Brain microvascular endothelial cell (primary cell): ENCODE data around the gene CIB1.
A peak's percentile ranks its signal among the peaks of the same experiment; 100 is the strongest.

ENCODE experiments used
- DNase-seq: peaks from one replicate; pipeline ENCODE4 v3.0.0-alpha.2; 2020
- H3K27ac ChIP-seq: fragments of 250-450 bp; sonication (Bioruptor Pico); 2 replicates; pipeline ENCODE4 v1.5.1; 2020; ENCODE audit warnings: mild to moderate bottlenecking, moderate library complexity
- H3K27me3 ChIP-seq: fragments of 250-450 bp; sonication (Bioruptor Pico); replicated peaks from 2 replicates; pipeline ENCODE4 v1.5.1; 2020; ENCODE audit warnings: mild to moderate bottlenecking
- H3K36me3 ChIP-seq: fragments of 250-450 bp; sonication (Bioruptor Pico); replicated peaks from 2 replicates; pipeline ENCODE4 v1.5.1; 2020; ENCODE audit warnings: mild to moderate bottlenecking
- H3K4me3 ChIP-seq: 2 replicates; pipeline ENCODE4 v1.5.1; 2011; ENCODE audit warnings: low read depth, mild to moderate bottlenecking, control low read depth, low read length, moderate library complexity
- CTCF ChIP-seq: IDR thresholded peaks from 2 replicates; pipeline ENCODE4 v1.5.1; 2011; ENCODE audit warnings: low read depth, mild to moderate bottlenecking, moderate library complexity, low read length, control low read depth, inconsistent platforms; ENCODE audit errors: missing control alignments
- in situ Hi-C: cut with HindIII; loops from 2 replicates; pipeline ENCODE4 v1.10.0; 2017; ENCODE audit warnings: low sequenced_read_pairs, low pct_ligation_motif_present

The CIB1 gene

GRCh38 chr15:90266485-90266884 lies 32.7 kb upstream of the CIB1 start:
- peak overlapping the region; percentile 95 for H3K27ac ChIP-seq
- in situ Hi-C loops = no loop called here
- DNase-seq = peak; percentile 41
- H3K27me3 ChIP-seq = no peaks in the 10 kb centered on the region
- peak overlapping the region; percentile 78 for H3K4me3 ChIP-seq
- no peak for TF ChIP-seq CTCF
- peaks cover 20% of the 10 kb centered on the region for H3K36me3 ChIP-seq

GRCh38 chr15:90266061-90266431 lies 32.3 kb upstream of the CIB1 start:
- peak overlapping the region; percentile 78 for H3K4me3 ChIP-seq
- DNase-seq = peak; percentile 20
- in situ Hi-C loops = no loop called here

GRCh38 chr15:90265271-90266060 lies 31.7 kb upstream of the CIB1 start, which contains the start of gene NGRN:
TSS of gene NGRN (plus strand) at chr15:90265672. CDS start at chr15:90265713, 41 bp downstream.
- TF ChIP-seq CTCF = no peak
- Histone ChIP-seq H3K36me3 (peaks cover 9% of the 10 kb centered on the region), H3K27ac (peak within 1 kb of the TSS; percentile 95), H3K4me3 (peak within 1 kb of the TSS; percentile 78), H3K27me3 (no peaks in the 10 kb centered on the region)
- in situ Hi-C loops = no loop called here
- peak; percentile 87 for DNase-seq

More at GRCh38 chr15:90266061-90266431, 32.3 kb upstream of the CIB1 start:
- Histone ChIP-seq H3K36me3 (peaks cover 15% of the 10 kb centered on the region), H3K27ac (peak overlapping the region; percentile 95), H3K27me3 (no peaks in the 10 kb centered on the region)
- no peak for TF ChIP-seq CTCF

- in situ Hi-C loops = no loop called here
- DNase-seq = no peak
- Histone ChIP-seq H3K27me3 (no peaks in the 10 kb centered on the region), H3K4me3 (peak overlapping the region; percentile 78), H3K36me3 (peaks cover 4% of the 10 kb centered on the region), H3K27ac (peak overlapping the region; percentile 95)
- TF ChIP-seq CTCF = no peak
Observed at GRCh38 chr15:90264671-90265070, 30.9 kb upstream of the CIB1 start.

GRCh38 chr15:90262426-90262825 lies 28.7 kb upstream of the CIB1 start:
- H3K27me3 ChIP-seq = no peaks in the 10 kb centered on the region
- H3K36me3 ChIP-seq = no peaks in the 10 kb centered on the region
- in situ Hi-C loops = no loop called here
- no peak for DNase-seq
- H3K4me3 ChIP-seq = no peak overlapping the region
- no peak overlapping the region for H3K27ac ChIP-seq
- TF ChIP-seq CTCF = no peak
